Loucy (cell line): Measurements from ENCODE around the gene HIC1.

ENCODE experiments used
- EZH2phosphoT487 ChIP-seq: fragments of 200-600 bp; IDR thresholded peaks from 2 replicates; pipeline ENCODE4 v1.6.1; 2018; ENCODE audit warnings: antibody characterized with exemption, mild to moderate bottlenecking, moderate library complexity, borderline replicate concordance
- TF ChIP-seq, protein P1 (sequence below): fragments of 200-600 bp; sonication (generic); conservative IDR thresholded peaks from 2 replicates; pipeline ENCODE4 v1.5.1; 2014; ENCODE audit warnings: mild to moderate bottlenecking, antibody characterized with exemption, low read length

DNA sequence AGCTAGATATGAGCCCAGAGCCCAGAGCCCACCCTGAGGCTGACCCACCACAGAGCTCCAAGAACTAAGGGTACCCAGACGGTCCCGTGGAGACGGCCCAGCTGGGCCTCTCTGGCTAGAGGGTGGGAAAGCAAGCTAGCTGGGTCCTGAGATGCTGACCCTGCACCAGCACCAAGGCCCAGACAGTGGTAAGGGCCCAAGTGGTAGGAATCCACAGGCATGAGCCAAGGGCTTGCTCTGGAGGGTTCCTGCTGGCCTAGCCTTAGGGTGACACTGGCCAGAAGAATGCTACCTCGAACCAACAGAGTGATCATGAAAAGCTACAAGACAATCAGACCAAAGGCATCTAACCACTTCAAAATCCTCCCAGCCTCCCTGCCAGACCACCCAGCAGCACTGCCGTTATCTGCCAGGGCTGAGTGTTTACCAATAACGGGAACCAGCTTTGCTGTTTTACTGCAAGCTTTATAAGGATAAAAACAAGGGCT lies 13.2 kb downstream of the HIC1 start:
- TF ChIP-seq, protein P1, sequence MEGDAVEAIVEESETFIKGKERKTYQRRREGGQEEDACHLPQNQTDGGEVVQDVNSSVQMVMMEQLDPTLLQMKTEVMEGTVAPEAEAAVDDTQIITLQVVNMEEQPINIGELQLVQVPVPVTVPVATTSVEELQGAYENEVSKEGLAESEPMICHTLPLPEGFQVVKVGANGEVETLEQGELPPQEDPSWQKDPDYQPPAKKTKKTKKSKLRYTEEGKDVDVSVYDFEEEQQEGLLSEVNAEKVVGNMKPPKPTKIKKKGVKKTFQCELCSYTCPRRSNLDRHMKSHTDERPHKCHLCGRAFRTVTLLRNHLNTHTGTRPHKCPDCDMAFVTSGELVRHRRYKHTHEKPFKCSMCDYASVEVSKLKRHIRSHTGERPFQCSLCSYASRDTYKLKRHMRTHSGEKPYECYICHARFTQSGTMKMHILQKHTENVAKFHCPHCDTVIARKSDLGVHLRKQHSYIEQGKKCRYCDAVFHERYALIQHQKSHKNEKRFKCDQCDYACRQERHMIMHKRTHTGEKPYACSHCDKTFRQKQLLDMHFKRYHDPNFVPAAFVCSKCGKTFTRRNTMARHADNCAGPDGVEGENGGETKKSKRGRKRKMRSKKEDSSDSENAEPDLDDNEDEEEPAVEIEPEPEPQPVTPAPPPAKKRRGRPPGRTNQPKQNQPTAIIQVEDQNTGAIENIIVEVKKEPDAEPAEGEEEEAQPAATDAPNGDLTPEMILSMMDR = no peak
- no peak for TF ChIP-seq EZH2phosphoT487
